Vagina (tissue), 2 donors: Measurements from ENCODE around the gene PSMD7. TPM values are rescaled to one million over a fixed set of nuclear protein-coding genes. Genes with fewer than 3 reads are reported as not detected.

Experiments used
- DNase-seq, 2 donors: peaks; one replicate each; pipeline ENCODE4 v3.0.0-alpha.2; 2017; ENCODE audit errors: extremely low spot score in 2 of 2
- H3K27ac ChIP-seq: fragments of 200-600 bp; sonication (generic); one replicate; pipeline ENCODE4 v1.5.1; 2019
- H3K27me3 ChIP-seq: fragments of 200-600 bp; sonication (generic); one replicate; pipeline ENCODE4 v1.5.1; 2019
- H3K36me3 ChIP-seq, 2 donors: fragments of 200-600 bp; sonication (generic); one replicate each; pipeline ENCODE4 v1.5.1; 2017 to 2019
- H3K4me1 ChIP-seq: fragments of 200-600 bp; sonication (generic); one replicate; pipeline ENCODE4 v1.5.1; 2019
- H3K4me3 ChIP-seq, 2 donors: fragments of 200-600 bp; sonication (generic); 1 replicate in 1 of 2; 2 replicates in 1 of 2; pipeline ENCODE4 v1.5.1; 2016 to 2019
- H3K9me3 ChIP-seq: fragments of 200-600 bp; sonication (generic); one replicate; pipeline ENCODE4 v1.5.1; 2019
- POLR2A ChIP-seq, 2 donors: fragments of 450-650 bp; IDR thresholded peaks; one replicate each; pipeline ENCODE4 v1.6.1; 2017; ENCODE audit warnings: antibody characterized with exemption in 2 of 2, mild to moderate bottlenecking in 2 of 2, moderate library complexity in 2 of 2
- POLR2AphosphoS5 ChIP-seq, 2 donors: sonication (generic); formaldehyde crosslinking; IDR thresholded peaks; one replicate each; pipeline ENCODE4 v1.9.0; 2017; ENCODE audit warnings: antibody characterized with exemption in 2 of 2, mild to moderate bottlenecking in 2 of 2, low read depth in 1 of 2; ENCODE audit not compliant: insufficient read depth in 1 of 2
- intact Hi-C: fragments of 100-400 bp; cut with DNase I; formaldehyde crosslinking; loops from one replicate; pipeline ENCODE4 v1.15.1; 2023
- total RNA-seq: library from RNA; depleted of rRNA; stranded (reverse); fragments of >200 nt; gene quantifications from one replicate; pipeline ENCODE4 v1.2.3, GENCODE V29; 2016
- TF ChIP-seq, protein P1 (sequence below), 3 experiments: fragments of 450-650 bp in 2 of 3; fragments of 200-600 bp in 1 of 3; sonication (generic) in 1 of 3; IDR thresholded peaks; one replicate each; pipeline ENCODE4 v1.5.1; 2017 to 2019; ENCODE audit warnings: antibody characterized with exemption in 3 of 3, mild to moderate bottlenecking in 2 of 3, moderate library complexity in 2 of 3

PSMD7 gene
- total RNA-seq, 1 donor from 2014 or later: 74.4 TPM

DNA sequence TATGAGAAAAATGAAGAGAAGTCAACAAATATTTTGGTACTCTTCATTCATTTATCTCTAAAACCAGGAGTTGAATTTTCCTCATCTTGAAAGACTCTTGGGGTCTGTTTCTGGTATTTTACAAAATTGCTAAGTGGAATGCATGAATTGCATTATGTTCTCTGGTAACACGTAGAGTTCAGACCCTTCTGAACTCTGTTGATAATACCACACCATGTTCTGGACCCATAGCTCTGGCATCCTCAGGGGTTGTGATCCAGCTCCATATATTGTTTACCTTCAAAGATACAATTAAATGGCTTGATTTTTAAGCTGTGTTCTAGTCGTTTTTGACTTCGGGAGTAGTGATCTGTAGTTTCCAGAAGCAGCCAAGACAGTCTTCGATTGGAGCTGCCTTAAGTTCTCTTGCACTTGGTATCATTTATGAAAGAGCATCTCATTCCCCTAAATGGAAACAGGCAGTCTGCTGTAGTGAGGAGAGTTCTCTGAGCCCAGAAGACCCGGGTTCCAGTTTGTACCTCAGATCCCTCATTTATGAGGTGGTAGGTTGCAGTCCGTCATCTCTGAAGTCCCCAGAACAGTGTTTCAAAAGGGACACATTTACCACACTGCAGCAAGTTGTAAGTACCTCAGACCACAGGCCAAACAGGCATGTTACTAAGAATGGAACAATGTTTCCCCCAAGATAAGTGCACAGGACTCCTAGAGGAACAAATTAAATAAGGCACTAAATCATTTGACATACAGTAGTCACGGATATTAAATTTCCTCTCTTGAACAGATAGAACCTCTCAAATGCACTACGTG lies 9.6 kb downstream of the PSMD7 start:
- H3K9me3 ChIP-seq: no peaks in the 10 kb centered on the region
- H3K4me3 ChIP-seq: no peak overlapping the region
- DNase-seq: no peak
- intact Hi-C loops: no loop called here
- TF ChIP-seq POLR2A (IDR thresholded peaks at IDR 0.05) (no peak), POLR2AphosphoS5 (IDR thresholded peaks at IDR 0.05; ENCODE audit: insufficient read depth in 1 of 2, low read depth in 1 of 2) (no peak)
- TF ChIP-seq, protein P1, sequence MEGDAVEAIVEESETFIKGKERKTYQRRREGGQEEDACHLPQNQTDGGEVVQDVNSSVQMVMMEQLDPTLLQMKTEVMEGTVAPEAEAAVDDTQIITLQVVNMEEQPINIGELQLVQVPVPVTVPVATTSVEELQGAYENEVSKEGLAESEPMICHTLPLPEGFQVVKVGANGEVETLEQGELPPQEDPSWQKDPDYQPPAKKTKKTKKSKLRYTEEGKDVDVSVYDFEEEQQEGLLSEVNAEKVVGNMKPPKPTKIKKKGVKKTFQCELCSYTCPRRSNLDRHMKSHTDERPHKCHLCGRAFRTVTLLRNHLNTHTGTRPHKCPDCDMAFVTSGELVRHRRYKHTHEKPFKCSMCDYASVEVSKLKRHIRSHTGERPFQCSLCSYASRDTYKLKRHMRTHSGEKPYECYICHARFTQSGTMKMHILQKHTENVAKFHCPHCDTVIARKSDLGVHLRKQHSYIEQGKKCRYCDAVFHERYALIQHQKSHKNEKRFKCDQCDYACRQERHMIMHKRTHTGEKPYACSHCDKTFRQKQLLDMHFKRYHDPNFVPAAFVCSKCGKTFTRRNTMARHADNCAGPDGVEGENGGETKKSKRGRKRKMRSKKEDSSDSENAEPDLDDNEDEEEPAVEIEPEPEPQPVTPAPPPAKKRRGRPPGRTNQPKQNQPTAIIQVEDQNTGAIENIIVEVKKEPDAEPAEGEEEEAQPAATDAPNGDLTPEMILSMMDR (IDR thresholded peaks at IDR 0.05): no peak
- no peaks in the 10 kb centered on the region for H3K27me3 ChIP-seq
- H3K36me3 ChIP-seq: peaks cover 0 to 59% of the 10 kb centered on the region in 2 donors
- H3K27ac ChIP-seq: no peak overlapping the region
- H3K4me1 ChIP-seq: no peaks in the 10 kb centered on the region

DNA sequence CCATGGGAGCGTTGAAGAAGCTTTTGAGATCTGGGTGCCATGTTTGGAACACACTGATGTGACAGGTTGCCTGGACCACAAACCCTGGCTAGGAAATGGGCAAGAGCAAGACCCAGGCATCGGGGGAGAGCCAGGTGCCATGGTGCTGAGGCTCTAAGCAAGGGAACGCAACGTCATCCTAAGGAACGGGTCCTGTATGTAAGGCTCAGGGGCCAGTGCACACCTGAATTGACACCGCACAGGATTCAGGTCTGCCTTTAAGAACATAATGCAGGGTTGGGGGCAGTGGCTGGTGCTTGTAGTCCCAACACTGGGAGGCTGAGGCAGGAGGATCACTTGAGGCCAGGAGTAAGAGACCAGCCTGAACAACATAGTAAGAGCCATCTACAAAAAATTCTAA lies 10.8 kb downstream of the PSMD7 start:
- Histone ChIP-seq H3K9me3 (no peaks in the 10 kb centered on the region), H3K36me3 (peaks cover 0 to 47% of the 10 kb centered on the region in 2 donors)

DNA sequence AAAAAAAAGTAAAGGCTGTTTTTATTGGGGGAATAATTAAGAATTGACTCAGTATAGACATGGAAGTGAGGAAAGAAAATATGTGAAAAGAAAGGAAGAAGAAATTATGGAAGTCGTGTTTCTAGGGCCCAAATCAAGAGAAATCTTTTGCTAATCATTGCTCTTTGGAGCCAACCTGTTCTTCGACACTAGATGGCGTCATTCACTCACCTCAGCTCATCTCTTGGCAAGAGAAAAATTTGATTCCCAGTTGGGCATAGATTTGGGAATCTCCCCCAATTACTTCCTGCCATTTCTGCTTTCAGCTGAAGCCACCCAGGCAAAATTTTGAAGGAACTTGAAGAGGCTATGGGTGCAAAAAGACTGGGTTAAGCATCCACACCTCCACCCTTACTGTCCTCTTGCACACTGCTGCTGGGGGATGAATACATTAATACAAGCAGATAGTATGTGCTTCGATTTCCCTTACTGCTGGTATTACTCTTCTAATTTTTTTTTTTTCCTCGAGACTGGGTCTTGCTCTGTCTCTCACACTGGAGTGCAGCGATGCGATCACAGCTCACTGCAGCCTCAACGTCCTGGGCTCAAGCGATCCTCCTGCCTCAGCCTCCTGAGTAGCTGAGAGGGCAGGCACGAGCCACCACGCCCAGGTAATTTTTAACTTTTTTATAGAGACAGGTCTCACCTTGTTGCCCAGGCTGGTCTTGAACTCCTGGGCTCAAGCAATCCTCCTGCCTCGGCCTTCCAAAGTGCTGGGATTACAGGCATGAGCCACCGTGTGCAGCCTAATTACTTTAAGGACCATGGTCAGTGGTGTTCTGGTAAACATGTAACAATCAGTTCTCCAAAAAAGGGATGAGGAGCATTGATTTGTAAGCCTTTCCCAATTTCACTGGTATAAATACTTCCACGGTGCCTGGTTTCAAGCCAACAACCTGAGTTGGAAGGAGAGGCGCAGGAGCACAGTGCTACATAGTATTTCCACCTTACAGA lies 13.5 kb downstream of the PSMD7 start:
- no peak overlapping the region for H3K4me3 ChIP-seq
- H3K27me3 ChIP-seq: no peaks in the 10 kb centered on the region
- DNase-seq: no peak

More for the DNA sequence above, 10.8 kb downstream of the PSMD7 start:
- TF ChIP-seq, protein P1 (IDR thresholded peaks at IDR 0.05): no peak
- intact Hi-C loops: no loop called here
- H3K27ac ChIP-seq: no peak overlapping the region
- H3K4me3 ChIP-seq: no peak overlapping the region
- H3K27me3 ChIP-seq: no peaks in the 10 kb centered on the region
- no peaks in the 10 kb centered on the region for H3K4me1 ChIP-seq
- DNase-seq: no peak

DNA sequence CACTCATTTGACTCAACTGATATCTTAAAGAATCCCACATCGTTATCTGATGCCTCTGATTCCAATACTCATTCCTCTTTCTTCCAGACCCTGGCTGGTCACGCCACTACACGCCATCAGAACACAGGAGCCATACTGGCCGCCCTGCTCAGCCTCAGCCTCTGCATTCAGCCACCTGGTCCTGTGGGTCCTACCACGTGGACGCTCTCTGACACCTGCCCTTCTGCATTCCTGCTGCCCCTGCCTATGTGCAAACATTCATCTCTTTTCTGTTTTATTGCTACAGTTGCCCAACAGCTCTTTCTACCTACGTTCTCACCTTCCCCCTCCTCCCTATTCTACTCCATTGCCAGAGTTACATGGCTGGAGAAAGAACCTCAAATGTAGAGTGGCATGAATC lies 18.4 kb downstream of the PSMD7 start:
- TF ChIP-seq POLR2A (IDR thresholded peaks at IDR 0.05): no peak
- TF ChIP-seq POLR2AphosphoS5 (IDR thresholded peaks at IDR 0.05; ENCODE audit: insufficient read depth in 1 of 2, low read depth in 1 of 2): no peak
- TF ChIP-seq, protein P1 (IDR thresholded peaks at IDR 0.05): no peak
- no peak overlapping the region for H3K27ac ChIP-seq
- intact Hi-C loops: no loop called here
- no peaks in the 10 kb centered on the region for H3K4me1 ChIP-seq
- no peak for DNase-seq
- H3K36me3 ChIP-seq: no peaks in the 10 kb centered on the region
- H3K4me3 ChIP-seq: no peak overlapping the region
- H3K9me3 ChIP-seq: no peaks in the 10 kb centered on the region
- H3K27me3 ChIP-seq: no peaks in the 10 kb centered on the region

More for the DNA sequence above, 13.5 kb downstream of the PSMD7 start:
- Histone ChIP-seq H3K36me3 (peaks cover 0 to 20% of the 10 kb centered on the region in 2 donors), H3K27ac (no peak overlapping the region), H3K4me1 (no peaks in the 10 kb centered on the region), H3K9me3 (no peaks in the 10 kb centered on the region)
- TF ChIP-seq, protein P1 (IDR thresholded peaks at IDR 0.05): peak; percentile 19 to 47 (median 44)
- TF ChIP-seq POLR2A (IDR thresholded peaks at IDR 0.05) (no peak), POLR2AphosphoS5 (IDR thresholded peaks at IDR 0.05; ENCODE audit: insufficient read depth in 1 of 2, low read depth in 1 of 2) (peak in 1 of 2 donors; percentile 15)
- intact Hi-C loops: no loop called here
